NCI-H1436 (cell line): ENCODE results near the gene IFNA4.
"Not testable (repeated sequence)": the region's sequence is repeated elsewhere in the genome, so short reads cannot be mapped to it uniquely, and the experiment has no call there.

Experiments used
- DNase-seq: peaks from one replicate; lab custom pipeline; 2025; lab: John Stamatoyannopoulos, UW

IFNA4 gene

GRCh38 chr9:21187487-21187886 lies at the start of gene IFNA4:
Gene IFNA4 (minus strand): TSS chr9:21187587. CDS start chr9:21187531, 56 bp downstream.
- not testable (repeated sequence) for DNase-seq

GRCh38 chr9:21236360-21236714 lies 49.0 kb upstream of the IFNA4 start:
- not testable (repeated sequence) for DNase-seq

GRCh38 chr9:21235468-21236359 lies 48.3 kb upstream of the IFNA4 start:
- not testable (repeated sequence) for DNase-seq

GRCh38 chr9:21234153-21234687 lies 46.8 kb upstream of the IFNA4 start:
- no peak for DNase-seq

- DNase-seq: no peak
These were observed 45.9 kb upstream of the IFNA4 start for GRCh38 chr9:21233258-21233657.

- DNase-seq: no peak
These were observed 40.7 kb upstream of the IFNA4 start, which contains the start of gene IFNA17 for GRCh38 chr9:21228122-21228521. Gene IFNA17 (minus strand): TSS chr9:21228222. CDS start chr9:21228173, 49 bp downstream.

- not testable (repeated sequence) for DNase-seq
These were observed 29.8 kb upstream of the IFNA4 start, which contains the start of gene IFNA16 for GRCh38 chr9:21217211-21217610. Gene IFNA16 (minus strand): TSS chr9:21217311. CDS start chr9:21217305, 6 bp downstream.

- DNase-seq: not testable (repeated sequence)
These were observed 26.3 kb upstream of the IFNA4 start for GRCh38 chr9:21213411-21214326.

GRCh38 chr9:21212160-21212559 lies 24.8 kb upstream of the IFNA4 start:
- DNase-seq: not testable (repeated sequence)

- not testable (repeated sequence) for DNase-seq
These were observed 23.4 kb upstream of the IFNA4 start for GRCh38 chr9:21210782-21211181.

GRCh38 chr9:21210311-21210710 lies 22.9 kb upstream of the IFNA4 start:
- DNase-seq: no peak

GRCh38 chr9:21207043-21207442 lies 19.7 kb upstream of the IFNA4 start, which contains the start of gene IFNA10:
Gene IFNA10 (minus strand): TSS chr9:21207143. CDS start chr9:21207097, 46 bp downstream.
- not testable (repeated sequence) for DNase-seq

- DNase-seq: no peak
These were observed 17.8 kb upstream of the IFNA4 start for GRCh38 chr9:21205204-21205603.

- not testable (repeated sequence) for DNase-seq
These were observed 14.7 kb upstream of the IFNA4 start, which contains the start of gene IFNA7 for GRCh38 chr9:21202105-21202504. Gene IFNA7 (minus strand): TSS chr9:21202205. CDS start chr9:21202165, 40 bp downstream.

- DNase-seq: not testable (repeated sequence)
These were observed 7.7 kb upstream of the IFNA4 start for GRCh38 chr9:21194867-21195776.

GRCh38 chr9:21182810-21183736 lies 4.3 kb downstream of the IFNA4 start:
- not testable (repeated sequence) for DNase-seq

- DNase-seq: no peak
These were observed 12.7 kb downstream of the IFNA4 start for GRCh38 chr9:21174671-21175070.

- DNase-seq: no peak
These were observed 15.2 kb downstream of the IFNA4 start for GRCh38 chr9:21172156-21172555.

- no peak for DNase-seq
These were observed 16.0 kb downstream of the IFNA4 start for GRCh38 chr9:21171351-21171750.

- not testable (repeated sequence) for DNase-seq
These were observed 20.8 kb downstream of the IFNA4 start, which contains the start of gene IFNA21 for GRCh38 chr9:21166560-21166959. Gene IFNA21 (minus strand): TSS chr9:21166660. CDS start chr9:21166612, 48 bp downstream.
